IPS-20b (cell line): ENCODE measurements around the gene SLC10A1.

Source experiments
- H3K27ac ChIP-seq: one replicate; pipeline ENCODE4 v1.5.1; 2013; ENCODE audit warnings: low read length
- H3K27me3 ChIP-seq: 2 replicates; pipeline ENCODE4 v1.6.1; 2013; ENCODE audit warnings: mild to moderate bottlenecking, low read length, inconsistent platforms; ENCODE audit not compliant: insufficient read depth
- H3K36me3 ChIP-seq: 2 replicates; pipeline ENCODE4 v1.6.1; 2013; ENCODE audit warnings: low read depth, mild to moderate bottlenecking, inconsistent platforms, low read length, moderate library complexity; ENCODE audit not compliant: insufficient read depth
- H3K4me1 ChIP-seq: 2 replicates; pipeline ENCODE4 v1.6.1; 2013; ENCODE audit warnings: mild to moderate bottlenecking, control low read depth, inconsistent platforms, low read length, moderate library complexity; ENCODE audit not compliant: insufficient read depth
- H3K4me3 ChIP-seq: 2 replicates; pipeline ENCODE4 v1.5.1; 2013; ENCODE audit warnings: mild to moderate bottlenecking, low read length, inconsistent platforms
- H3K9ac ChIP-seq: 2 replicates; pipeline ENCODE4 v1.6.1; 2013; ENCODE audit warnings: low read depth, mild to moderate bottlenecking, inconsistent platforms, low read length, moderate library complexity
- H3K9me3 ChIP-seq: 2 replicates; pipeline ENCODE4 v1.6.1; 2013; ENCODE audit warnings: mild to moderate bottlenecking, low read depth, low read length, inconsistent platforms; ENCODE audit not compliant: insufficient read depth

The SLC10A1 gene

DNA sequence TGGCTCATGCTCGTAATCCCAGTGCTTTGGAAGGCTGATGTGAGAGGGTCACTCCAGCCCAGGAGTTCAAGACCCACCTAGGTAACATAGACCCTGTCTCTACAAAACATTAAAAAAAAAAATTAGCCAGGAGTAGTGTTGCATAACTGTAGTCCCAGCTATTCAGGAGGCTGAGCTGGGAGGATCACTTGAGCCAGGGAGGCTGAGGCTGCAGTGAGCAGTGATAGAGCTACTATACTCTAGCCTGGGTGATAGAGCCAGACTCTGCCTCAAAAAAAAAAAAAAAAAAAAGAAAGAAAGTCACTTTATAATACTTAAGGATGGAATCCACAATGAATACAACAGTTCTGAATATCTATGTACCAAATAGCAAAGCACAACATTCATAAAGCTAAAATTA, 10.2 kb upstream of the SLC10A1 start:
- H3K27me3 ChIP-seq: no peaks in the 10 kb centered on the region
- H3K4me3 ChIP-seq: no peak overlapping the region
- H3K36me3 ChIP-seq: no peaks in the 10 kb centered on the region
- H3K27ac ChIP-seq: no peak overlapping the region
- H3K9me3 ChIP-seq: no peaks in the 10 kb centered on the region
- H3K4me1 ChIP-seq: no peaks in the 10 kb centered on the region
- H3K9ac ChIP-seq: no peak overlapping the region

GRCh38 chr14:69804902-69805301, 7.9 kb upstream of the SLC10A1 start:
- Histone ChIP-seq H3K27me3 (no peaks in the 10 kb centered on the region), H3K36me3 (no peaks in the 10 kb centered on the region), H3K4me3 (no peak overlapping the region), H3K4me1 (no peaks in the 10 kb centered on the region), H3K9me3 (no peaks in the 10 kb centered on the region), H3K9ac (no peak overlapping the region), H3K27ac (no peak overlapping the region)

DNA sequence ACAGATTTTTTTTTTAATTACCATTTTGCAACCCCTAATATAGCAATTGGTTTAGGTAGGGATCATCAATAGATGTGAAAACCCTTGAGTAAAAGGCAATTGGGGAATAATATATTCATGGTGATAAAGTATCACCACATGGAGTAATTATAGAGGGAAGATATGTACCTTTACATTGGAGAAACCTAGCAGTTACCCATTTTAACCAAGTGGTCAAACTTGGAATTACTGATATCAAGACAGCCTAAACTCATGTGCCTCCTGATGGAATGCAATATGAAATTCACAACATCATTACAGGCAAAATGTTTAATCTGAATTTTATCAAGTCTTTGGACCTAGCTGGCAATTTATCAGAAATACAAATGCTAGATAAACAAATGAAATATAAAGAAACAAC, 6.7 kb upstream of the SLC10A1 start:
- H3K27ac ChIP-seq: no peak overlapping the region
- no peaks in the 10 kb centered on the region for H3K27me3 ChIP-seq
- peaks cover 9% of the 10 kb centered on the region; the same call in 1 of the 2 replicates for H3K4me1 ChIP-seq

DNA sequence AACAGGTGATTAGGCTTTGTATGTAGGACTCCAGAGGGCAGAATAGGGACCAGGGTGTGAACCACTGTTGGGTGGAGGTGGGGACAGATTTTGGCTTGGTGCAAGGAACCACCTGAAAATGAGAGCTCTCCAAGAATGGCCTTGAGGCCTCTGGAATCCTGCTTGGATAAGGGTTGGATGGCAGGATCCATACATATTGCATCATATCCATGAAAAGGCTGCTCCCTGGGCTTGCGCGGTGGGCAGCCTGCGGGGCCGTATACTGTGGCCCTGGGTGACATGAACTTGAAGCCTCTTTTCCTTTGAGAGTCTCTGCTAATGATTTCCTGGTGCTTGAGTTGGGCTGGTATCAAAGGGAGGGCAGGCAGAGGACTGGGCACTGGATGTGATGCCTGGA, 1.3 kb upstream of the SLC10A1 start:
- no peak overlapping the region for H3K27ac ChIP-seq
- H3K27me3 ChIP-seq: no peaks in the 10 kb centered on the region
- H3K9ac ChIP-seq: no peak overlapping the region
- H3K4me3 ChIP-seq: no peak overlapping the region
- H3K36me3 ChIP-seq: no peaks in the 10 kb centered on the region
- H3K9me3 ChIP-seq: no peaks in the 10 kb centered on the region
- H3K4me1 ChIP-seq: peaks cover 9% of the 10 kb centered on the region; the same call in 1 of the 2 replicates

More for the DNA sequence above, 6.7 kb upstream of the SLC10A1 start:
- H3K9me3 ChIP-seq: no peaks in the 10 kb centered on the region
- H3K4me3 ChIP-seq: no peak overlapping the region
- H3K9ac ChIP-seq: no peak overlapping the region
- H3K36me3 ChIP-seq: no peaks in the 10 kb centered on the region

DNA sequence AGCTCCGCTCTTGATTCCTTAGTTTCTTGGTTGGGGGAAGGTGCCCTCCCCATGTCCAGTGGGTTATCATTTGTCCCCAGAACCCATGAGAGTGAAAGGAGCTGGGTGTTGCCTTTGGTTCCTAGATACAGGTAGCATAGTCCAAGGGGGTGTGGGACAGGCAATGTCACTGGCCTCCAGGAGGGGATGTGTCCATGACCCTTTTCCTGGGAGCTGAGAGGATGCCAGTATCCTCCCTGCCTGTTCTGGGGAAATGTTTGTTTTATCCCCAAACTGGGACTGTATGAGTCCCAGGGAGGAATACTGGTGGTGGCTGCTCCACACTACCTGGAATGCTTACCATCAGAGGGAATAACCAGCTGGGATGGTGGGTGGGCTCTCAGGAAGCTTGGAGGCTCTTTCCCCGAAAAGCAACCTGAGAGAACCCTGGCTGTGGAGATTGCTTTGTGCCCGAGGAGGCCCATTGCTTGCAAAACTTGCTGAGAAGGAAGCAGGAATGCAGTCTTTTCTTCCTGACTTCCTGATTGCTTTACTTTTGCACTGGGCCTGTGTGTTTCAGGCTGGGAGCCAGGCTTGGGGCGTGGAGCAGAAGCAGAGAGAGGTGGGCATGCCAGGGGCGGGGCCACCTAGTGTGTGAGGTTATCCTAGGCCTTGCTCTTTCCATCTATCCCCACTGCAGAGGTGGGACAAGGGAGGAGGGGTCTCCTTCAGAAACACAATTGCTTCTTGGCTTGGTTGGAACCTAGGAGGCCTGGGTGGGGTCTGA, 715 bp upstream of the SLC10A1 start:
- no peak overlapping the region for H3K9ac ChIP-seq
- no peaks in the 10 kb centered on the region for H3K36me3 ChIP-seq
- H3K9me3 ChIP-seq: no peaks in the 10 kb centered on the region
- H3K4me1 ChIP-seq: peaks cover 9% of the 10 kb centered on the region; the same call in 1 of the 2 replicates
- H3K27ac ChIP-seq: no peak overlapping the region
- no peak overlapping the region for H3K4me3 ChIP-seq
- H3K27me3 ChIP-seq: no peaks in the 10 kb centered on the region

DNA sequence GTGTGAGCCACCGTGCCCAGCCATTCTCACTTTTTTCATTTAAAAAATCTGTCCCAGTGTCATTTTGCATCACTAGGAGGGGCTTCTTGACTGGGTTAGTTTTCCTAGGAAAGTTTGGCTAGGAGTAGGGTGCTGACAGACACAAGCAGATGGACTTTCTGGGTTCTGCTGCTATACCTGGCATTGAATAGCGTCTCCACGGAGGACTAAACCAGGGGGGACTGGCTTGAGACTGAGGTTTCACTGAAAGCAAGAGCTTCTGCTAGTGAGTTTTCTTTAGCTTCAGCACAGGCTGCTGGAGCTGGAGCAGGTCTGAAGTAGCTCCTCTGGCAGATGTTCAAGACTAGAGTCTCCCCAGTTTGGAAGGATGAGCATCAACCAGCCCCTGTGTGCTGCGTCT, 1.4 kb downstream of the SLC10A1 start:
- no peaks in the 10 kb centered on the region for H3K36me3 ChIP-seq
- peaks cover 9% of the 10 kb centered on the region; the same call in 1 of the 2 replicates for H3K4me1 ChIP-seq
- H3K27me3 ChIP-seq: no peaks in the 10 kb centered on the region
- no peaks in the 10 kb centered on the region for H3K9me3 ChIP-seq
- H3K9ac ChIP-seq: no peak overlapping the region
- no peak overlapping the region for H3K27ac ChIP-seq
- H3K4me3 ChIP-seq: no peak overlapping the region

DNA sequence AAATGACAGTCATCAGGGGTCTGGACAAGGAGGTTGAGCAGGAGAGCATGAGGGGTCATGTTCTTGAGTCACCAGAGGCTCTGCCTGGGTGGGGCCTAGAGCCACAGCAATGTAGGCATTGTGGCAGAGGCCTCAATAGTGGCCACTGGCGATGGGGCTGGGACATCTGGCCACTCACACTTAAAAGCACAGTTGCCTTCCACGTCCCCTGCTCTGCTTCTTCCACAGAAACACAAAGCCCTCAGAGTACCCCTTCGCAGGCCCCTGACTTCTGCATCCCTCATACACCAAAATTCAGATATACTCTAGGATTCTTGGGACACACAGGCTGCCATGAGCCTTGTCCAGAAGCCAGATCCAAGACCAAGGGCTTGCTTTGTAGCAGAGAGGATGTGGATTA, 2.2 kb downstream of the SLC10A1 start:
- H3K9me3 ChIP-seq: no peaks in the 10 kb centered on the region
- peaks cover 9% of the 10 kb centered on the region; the same call in 1 of the 2 replicates for H3K4me1 ChIP-seq
- no peak overlapping the region for H3K27ac ChIP-seq
- no peak overlapping the region for H3K9ac ChIP-seq
- H3K36me3 ChIP-seq: no peaks in the 10 kb centered on the region
- H3K27me3 ChIP-seq: no peaks in the 10 kb centered on the region
- H3K4me3 ChIP-seq: no peak overlapping the region

GRCh38 chr14:69792887-69793421, 4.1 kb downstream of the SLC10A1 start:
- Histone ChIP-seq H3K4me1 (no peaks in the 10 kb centered on the region), H3K9ac (no peak overlapping the region), H3K36me3 (no peaks in the 10 kb centered on the region), H3K4me3 (no peak overlapping the region), H3K9me3 (no peaks in the 10 kb centered on the region), H3K27me3 (no peaks in the 10 kb centered on the region), H3K27ac (no peak overlapping the region)

GRCh38 chr14:69789118-69789640, 7.9 kb downstream of the SLC10A1 start:
- no peaks in the 10 kb centered on the region for H3K27me3 ChIP-seq
- no peak overlapping the region for H3K27ac ChIP-seq
- H3K9me3 ChIP-seq: no peaks in the 10 kb centered on the region
- H3K9ac ChIP-seq: no peak overlapping the region
- H3K4me1 ChIP-seq: no peaks in the 10 kb centered on the region
- no peaks in the 10 kb centered on the region for H3K36me3 ChIP-seq
- no peak overlapping the region for H3K4me3 ChIP-seq

- no peak overlapping the region for H3K4me3 ChIP-seq
- H3K4me1 ChIP-seq: no peaks in the 10 kb centered on the region
- H3K36me3 ChIP-seq: no peaks in the 10 kb centered on the region; the same call in 1 of the 2 replicates
- H3K9me3 ChIP-seq: no peaks in the 10 kb centered on the region
- no peak overlapping the region for H3K27ac ChIP-seq
- H3K9ac ChIP-seq: no peak overlapping the region
- H3K27me3 ChIP-seq: no peaks in the 10 kb centered on the region
These were observed 10.4 kb downstream of the SLC10A1 start for GRCh38 chr14:69786603-69787002.

GRCh38 chr14:69784942-69785341, 12.1 kb downstream of the SLC10A1 start:
- Histone ChIP-seq H3K9me3 (no peaks in the 10 kb centered on the region), H3K9ac (no peak overlapping the region)

DNA sequence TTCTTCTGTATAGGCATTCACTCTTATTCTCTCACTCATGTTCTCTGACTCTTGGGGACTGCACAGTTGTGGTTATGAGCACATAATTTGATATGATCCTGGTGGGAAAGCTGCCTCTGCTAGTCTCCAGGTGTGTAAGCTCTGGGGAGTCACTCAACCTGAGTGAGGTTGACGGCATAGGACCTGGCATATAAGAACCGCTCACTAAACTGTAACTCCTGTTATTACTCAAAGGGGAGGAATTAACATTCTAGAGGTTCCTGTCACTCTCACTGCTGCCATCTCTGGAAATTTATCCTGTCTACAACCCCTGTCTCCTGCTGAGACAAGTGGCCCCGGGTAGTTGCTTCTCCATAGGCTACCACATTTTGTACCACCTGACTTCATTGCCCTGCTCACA, 16.1 kb downstream of the SLC10A1 start:
- no peaks in the 10 kb centered on the region for H3K27me3 ChIP-seq
- no peak overlapping the region for H3K9ac ChIP-seq

More at GRCh38 chr14:69784942-69785341, 12.1 kb downstream of the SLC10A1 start:
- Histone ChIP-seq H3K36me3 (peaks cover 9% of the 10 kb centered on the region; the same call in 1 of the 2 replicates), H3K27me3 (no peaks in the 10 kb centered on the region), H3K27ac (no peak overlapping the region), H3K4me3 (no peak overlapping the region), H3K4me1 (no peaks in the 10 kb centered on the region)

More for the DNA sequence above, 16.1 kb downstream of the SLC10A1 start:
- Histone ChIP-seq H3K4me3 (no peak overlapping the region), H3K4me1 (no peaks in the 10 kb centered on the region), H3K36me3 (peaks cover 46% of the 10 kb centered on the region), H3K9me3 (no peaks in the 10 kb centered on the region), H3K27ac (no peak overlapping the region)
